ENCODE results near the gene CDKN2AIP.

The CDKN2AIP gene
- 45.4 to 93.0 reads per million in 2 experiments for total RNA-seq

DNA sequence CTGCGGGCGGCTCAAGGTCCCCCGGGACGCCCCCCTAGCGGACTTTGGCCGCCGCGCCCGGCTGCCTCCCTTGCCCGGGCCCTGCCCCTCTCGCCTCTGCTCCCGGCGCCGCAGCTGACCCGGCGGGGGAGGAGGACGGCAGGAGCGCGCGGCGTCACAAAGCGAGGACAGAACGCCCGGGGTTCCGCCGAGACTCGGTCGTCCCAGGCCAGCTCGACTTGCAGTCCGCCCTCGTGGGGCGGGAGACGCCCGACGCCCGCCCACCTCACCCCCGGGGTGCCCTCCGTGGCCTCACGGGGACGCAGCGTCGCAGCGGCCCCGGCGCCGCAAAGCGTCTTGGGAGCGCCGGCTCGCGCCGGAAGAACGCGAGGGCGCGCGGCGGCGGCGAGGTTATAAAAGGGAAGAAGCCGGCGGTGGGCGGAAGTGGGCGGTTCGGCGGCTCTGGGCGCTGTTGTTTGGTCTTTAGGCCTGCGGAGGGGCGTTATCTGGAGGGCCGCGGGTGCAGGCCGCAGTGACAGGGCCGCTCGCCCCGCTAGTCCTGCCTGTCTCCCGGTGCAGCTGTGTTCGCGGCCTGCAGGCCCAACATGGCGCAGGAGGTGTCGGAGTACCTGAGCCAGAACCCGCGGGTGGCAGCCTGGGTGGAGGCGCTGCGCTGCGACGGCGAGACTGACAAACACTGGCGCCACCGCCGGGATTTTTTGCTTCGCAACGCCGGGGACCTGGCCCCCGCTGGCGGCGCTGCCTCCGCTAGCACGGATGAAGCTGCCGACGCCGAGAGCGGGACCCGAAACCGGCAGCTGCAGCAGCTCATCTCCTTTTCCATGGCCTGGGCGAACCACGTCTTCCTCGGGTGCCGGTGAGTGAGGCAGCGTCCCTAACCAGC is at the start of gene CDKN2AIP:
Gene CDKN2AIP, plus strand, starts transcription at position 423 of the 883 bp plus-strand sequence. Its CDS starts 162 bp downstream, at position 585.
- DNase-seq (ENCODE audit: low read depth): peak; percentile 88

GRCh38 chr4:183395395-183395794 is 49.0 kb upstream of the CDKN2AIP start:
- DNase-seq (ENCODE audit: low read depth): no peak

GRCh38 chr4:183396227-183396637 is 48.2 kb upstream of the CDKN2AIP start:
- no peak for DNase-seq (ENCODE audit: low read depth)

DNA sequence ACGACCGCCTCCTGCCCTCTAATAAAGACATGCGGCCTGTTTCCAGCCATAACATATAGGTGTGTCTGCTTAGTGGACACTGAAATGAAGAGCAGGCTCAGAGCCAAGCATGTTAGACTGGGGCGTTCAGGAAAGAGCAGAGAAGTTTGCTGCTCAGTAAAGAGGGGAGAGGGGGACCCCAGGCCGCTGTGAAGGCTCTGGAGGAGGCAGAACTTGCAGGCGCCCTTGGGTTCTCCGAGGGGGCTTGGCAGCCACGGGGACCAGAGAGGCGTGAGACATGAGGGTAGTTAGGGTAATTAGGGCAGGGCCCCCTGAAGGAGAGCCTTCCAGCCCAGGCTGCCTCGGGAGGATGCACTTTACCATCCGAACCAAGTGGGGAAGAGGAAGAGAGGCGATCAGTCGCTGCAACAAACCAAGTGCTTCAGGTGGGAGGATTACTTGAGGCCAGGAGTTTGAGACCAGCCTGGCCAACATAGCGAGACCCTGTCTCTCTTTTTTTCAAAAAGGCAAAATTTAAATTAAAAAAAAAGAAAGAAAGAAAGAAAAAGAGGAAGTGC is 46.6 kb upstream of the CDKN2AIP start:
- no peak for DNase-seq (ENCODE audit: low read depth)

DNA sequence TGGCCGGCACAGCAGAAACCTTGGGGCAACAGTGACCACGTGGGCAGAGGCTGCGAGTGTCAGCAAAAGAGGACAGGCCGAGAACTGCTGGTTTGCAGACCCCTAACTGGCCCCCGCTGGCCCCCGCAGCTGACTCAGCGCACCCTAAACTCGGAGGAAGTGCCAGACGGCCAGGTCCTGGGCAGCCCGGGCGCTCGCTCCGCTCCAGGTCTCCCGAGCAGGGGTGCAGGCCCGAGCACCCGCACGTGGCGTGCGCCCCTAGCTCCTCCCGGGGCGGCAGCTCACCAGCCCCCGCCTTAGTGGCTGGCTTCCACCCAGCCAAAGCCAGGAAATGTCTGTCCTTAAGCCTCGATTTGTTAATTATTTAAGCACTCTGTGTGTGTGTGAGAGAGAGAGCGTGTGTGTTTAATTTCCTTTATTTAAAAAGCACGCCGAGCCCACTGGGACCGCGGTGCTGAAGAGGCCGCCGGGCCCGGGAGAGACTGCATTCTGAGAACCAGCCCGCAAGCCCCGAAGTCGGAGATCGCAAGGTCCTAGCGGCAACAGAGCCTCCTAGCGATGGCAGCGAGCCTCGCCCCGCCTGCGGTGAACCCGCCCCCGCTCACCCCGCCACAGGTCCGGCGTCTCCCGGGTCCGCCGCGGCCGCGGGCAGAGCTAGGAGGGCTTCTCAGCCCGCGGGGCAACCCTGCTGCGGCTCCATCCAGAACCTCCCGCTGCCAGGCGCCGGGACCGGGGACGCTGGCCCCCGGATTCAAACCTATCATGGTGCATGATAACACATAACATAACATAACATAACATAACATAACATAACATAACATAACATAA is 45.9 kb upstream of the CDKN2AIP start:
- peak; percentile 31 for DNase-seq (ENCODE audit: low read depth)

DNA sequence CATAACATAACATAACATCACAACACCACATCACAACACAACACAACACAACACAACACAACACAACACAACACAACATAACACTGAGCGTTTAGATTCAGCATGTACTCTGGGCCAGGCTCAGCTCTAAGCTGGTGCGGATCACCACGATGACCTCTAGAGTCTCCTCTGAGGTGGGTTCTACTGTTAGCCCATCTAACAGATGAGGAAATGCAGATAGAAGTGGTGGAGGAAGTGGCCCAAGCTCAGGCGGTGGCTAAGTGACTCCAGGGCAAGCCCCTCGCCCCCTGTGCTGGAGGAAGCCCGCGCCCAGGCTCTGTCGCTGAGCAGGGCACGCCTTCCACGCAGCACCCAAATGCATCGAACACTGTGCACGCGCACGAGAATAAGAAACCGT is 45.3 kb upstream of the CDKN2AIP start:
- DNase-seq (ENCODE audit: low read depth): no peak

- DNase-seq (ENCODE audit: low read depth): no peak
These were observed 44.8 kb upstream of the CDKN2AIP start for GRCh38 chr4:183399616-183400015.

GRCh38 chr4:183400035-183400434 is 44.4 kb upstream of the CDKN2AIP start:
- no peak for DNase-seq (ENCODE audit: low read depth)

DNA sequence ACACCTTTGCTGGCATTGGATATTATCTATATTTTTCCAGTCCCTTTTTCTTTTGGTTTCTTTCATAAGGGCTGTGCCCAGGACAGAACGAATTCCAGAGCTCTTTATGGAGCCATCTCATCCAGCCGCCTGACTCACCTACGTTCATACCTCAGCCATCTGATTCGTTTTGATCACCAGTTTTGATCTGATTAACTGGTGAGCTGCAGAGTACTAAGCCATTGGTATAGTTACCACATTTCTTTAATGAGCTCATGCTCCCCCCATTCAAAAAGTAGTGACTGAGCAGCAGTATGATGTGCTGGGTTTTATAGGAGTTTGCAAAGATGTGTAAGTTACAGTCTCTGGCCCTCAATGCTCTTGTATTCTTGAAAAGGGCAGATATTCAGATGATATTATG is 43.0 kb upstream of the CDKN2AIP start:
- DNase-seq (ENCODE audit: low read depth): no peak

DNA sequence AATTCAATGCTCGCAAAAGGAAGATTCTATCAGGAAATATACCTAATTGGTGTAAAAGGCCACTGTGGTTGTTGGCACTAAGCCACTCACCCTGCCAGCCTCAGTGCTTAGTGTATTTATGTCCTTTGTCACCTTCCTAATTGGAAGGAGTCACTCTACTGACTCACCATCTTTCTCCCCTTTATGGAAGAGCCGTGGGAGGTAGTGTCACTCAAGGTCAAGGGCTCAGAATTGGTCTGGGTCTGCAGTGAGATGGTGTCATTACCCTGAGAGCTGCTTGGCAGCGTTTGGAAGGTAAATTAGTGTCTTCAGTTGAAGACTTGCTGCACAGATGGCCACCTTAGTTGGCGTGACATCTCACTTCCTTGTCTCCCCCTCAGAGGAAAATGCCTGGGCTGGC is 41.7 kb upstream of the CDKN2AIP start:
- no peak for DNase-seq (ENCODE audit: low read depth)

GRCh38 chr4:183403486-183403885 is 41.0 kb upstream of the CDKN2AIP start:
- no peak for DNase-seq (ENCODE audit: low read depth)

GRCh38 chr4:183403961-183404360 is 40.5 kb upstream of the CDKN2AIP start:
- DNase-seq (ENCODE audit: low read depth): no peak

GRCh38 chr4:183405303-183405702 is 39.1 kb upstream of the CDKN2AIP start:
- no peak for DNase-seq (ENCODE audit: low read depth)

DNA sequence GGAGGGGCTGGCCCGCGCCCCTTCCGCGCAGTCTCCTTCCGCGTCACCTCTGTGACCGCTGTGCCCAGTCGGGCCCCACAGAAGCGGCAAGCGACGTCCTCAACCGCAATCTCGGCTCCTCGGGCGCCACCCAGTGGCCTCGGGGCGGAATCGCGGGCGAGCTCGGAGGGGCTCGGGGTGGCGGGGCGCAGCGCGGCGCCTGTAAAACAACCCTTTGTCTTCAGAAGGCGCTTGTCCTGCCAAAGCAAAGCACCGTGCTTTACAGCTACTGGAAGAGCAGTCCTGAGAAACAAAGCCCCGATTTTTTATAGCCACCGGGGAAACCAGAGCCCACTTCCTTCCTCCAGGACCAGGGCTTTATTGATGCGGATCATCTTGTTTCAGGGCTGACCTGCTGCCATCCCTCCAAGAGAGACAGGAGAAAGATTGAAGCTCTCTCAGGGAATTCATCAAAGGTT is 37.3 kb upstream of the CDKN2AIP start:
- DNase-seq (ENCODE audit: low read depth): peak; percentile 80

GRCh38 chr4:183407635-183408464 is 36.6 kb upstream of the CDKN2AIP start:
- DNase-seq (ENCODE audit: low read depth): no peak

DNA sequence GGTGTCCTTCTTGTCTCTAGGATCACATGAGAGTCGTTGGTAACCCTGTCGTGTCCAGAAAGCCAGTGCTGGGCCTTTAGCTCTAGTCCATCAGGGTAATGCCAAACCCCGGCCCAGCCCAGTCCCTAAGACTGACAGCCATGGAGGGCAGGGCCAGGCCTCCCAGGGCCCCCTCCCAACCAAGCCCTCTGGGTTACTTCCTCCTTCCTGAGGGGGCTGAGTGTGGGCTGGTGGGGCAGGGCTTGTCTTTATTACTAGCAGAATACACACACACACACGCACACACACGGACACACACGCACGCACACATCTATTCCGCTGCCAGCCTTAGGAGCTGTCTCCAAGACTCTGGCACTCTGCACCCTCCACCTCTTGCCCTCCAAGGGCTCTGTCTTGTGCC is 35.6 kb upstream of the CDKN2AIP start:
- no peak for DNase-seq (ENCODE audit: low read depth)

- DNase-seq (ENCODE audit: low read depth): no peak
These were observed 35.0 kb upstream of the CDKN2AIP start for GRCh38 chr4:183409483-183409882.

GRCh38 chr4:183409934-183410333 is 34.5 kb upstream of the CDKN2AIP start:
- DNase-seq (ENCODE audit: low read depth): no peak

DNA sequence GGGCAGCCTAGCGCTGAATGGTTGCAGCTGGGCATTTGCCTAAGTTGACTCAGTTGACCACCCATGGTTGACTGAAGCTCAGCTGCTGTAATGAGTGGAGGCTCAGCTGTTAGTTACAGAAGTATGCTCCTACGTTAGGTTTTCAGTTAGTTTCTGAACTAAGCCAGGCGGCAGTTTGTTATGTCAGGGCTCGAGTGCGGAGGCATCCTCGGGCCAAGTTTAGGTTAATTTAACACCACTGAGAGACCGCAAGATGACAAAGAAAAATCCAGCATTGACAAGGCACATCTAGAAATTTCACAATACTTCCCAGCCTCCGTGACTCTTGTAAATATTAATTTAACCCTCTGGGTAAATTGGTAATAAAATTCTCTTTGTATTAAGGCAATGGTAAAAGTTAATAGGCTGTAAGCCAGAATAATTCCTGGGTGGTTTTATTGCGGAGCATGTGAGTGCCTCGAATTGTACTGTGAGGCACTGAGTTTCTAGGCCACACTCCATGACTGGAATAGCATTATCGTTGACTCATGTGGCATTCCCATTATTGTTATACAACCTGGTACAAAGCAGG is 33.1 kb upstream of the CDKN2AIP start:
- DNase-seq (ENCODE audit: low read depth): no peak

DNA sequence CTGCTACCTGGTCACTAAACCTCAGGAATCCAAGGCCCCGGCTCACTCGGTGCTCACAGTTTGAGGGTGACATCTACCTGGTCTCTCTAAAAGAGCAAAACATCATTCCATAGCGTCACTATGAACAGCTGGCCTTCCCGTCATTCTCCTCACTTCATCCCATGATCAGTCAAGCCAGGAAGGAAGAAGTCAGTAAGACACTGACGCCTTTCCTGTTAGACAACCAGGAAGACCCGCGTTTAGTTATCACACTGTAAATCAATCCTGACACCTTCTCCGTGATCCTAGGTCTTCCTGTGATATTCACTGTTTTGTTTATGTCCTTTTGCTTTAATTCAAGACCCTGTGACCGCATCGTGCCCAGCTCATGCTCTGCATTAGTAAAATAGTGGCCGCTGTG is 31.6 kb upstream of the CDKN2AIP start:
- DNase-seq (ENCODE audit: low read depth): no peak

Data from T follicular helper cell (primary cell).